ENCODE measurements around the gene SATB2. TPM values are rescaled to one million over a fixed set of nuclear protein-coding genes. Genes with fewer than 3 reads are reported as not detected.
A peak's percentile ranks its signal among the peaks of the same experiment; 100 is the strongest.

SATB2 gene
- total RNA-seq, 1 experiment from 2014 or later, result 22.1 TPM

- H3K27ac Mint-ChIP-seq, result no peak overlapping the region
- ChIA-PET POLR2A (interaction anchor here (1.4 kb wide), 1 partner anchor 8 kb away, joined by 5 read pairs; no protein-coding TSS in a partner anchor), CTCF (interaction anchor here (1.5 to 2.6 kb wide), 2 partner anchors 8 to 10 kb away, joined by 8 to 18 read pairs; no protein-coding TSS in a partner anchor)
- peaks cover 75% of the 10 kb centered on the region for H3K27me3 Mint-ChIP-seq (ENCODE audit: low read depth)
- H3K9me3 Mint-ChIP-seq, result no peaks in the 10 kb centered on the region
- ATAC-seq, result no peak
- no peak for TF ChIP-seq ZNF263 (CRISPR knock-in tag; IDR thresholded peaks at IDR 0.05; ENCODE audit: low read depth)
- no peak for TF ChIP-seq MYBL2 (CRISPR knock-in tag; IDR thresholded peaks at IDR 0.05)
- TF ChIP-seq NR3C1 (CRISPR knock-in tag; conservative IDR thresholded peaks at IDR 0.05; ENCODE audit: low read depth), result no peak
- no peak for TF ChIP-seq ZSCAN18 (CRISPR knock-in tag; IDR thresholded peaks at IDR 0.05)
- no peak for TF ChIP-seq SMAD4 (CRISPR knock-in tag; IDR thresholded peaks at IDR 0.05)
- no peak for TF ChIP-seq FOXJ3 (CRISPR knock-in tag; IDR thresholded peaks at IDR 0.05; ENCODE audit: borderline replicate concordance)
- TF ChIP-seq ARID4B (CRISPR knock-in tag; IDR thresholded peaks at IDR 0.05; ENCODE audit: borderline replicate concordance), result no peak
- no peak for TF ChIP-seq NFATC4 (CRISPR knock-in tag; IDR thresholded peaks at IDR 0.05)
- TF ChIP-seq RELA (CRISPR knock-in tag; IDR thresholded peaks at IDR 0.05; ENCODE audit: borderline replicate concordance), result no peak
- no peak for TF ChIP-seq SMAD3 (CRISPR knock-in tag; IDR thresholded peaks at IDR 0.05; ENCODE audit: borderline replicate concordance)
- no peak for TF ChIP-seq RORB (CRISPR knock-in tag; IDR thresholded peaks at IDR 0.05)
- TF ChIP-seq ZNF317 (CRISPR knock-in tag; IDR thresholded peaks at IDR 0.05; ENCODE audit: borderline replicate concordance, low read depth), result no peak
- TF ChIP-seq PRDM15 (CRISPR knock-in tag; IDR thresholded peaks at IDR 0.05), result no peak
- TF ChIP-seq IRF2 (CRISPR knock-in tag; IDR thresholded peaks at IDR 0.05; ENCODE audit: borderline replicate concordance, low read depth), result no peak
- TF ChIP-seq KAT7 (CRISPR knock-in tag; IDR thresholded peaks at IDR 0.05; ENCODE audit: borderline replicate concordance), result no peak
- TF ChIP-seq EMX1 (CRISPR knock-in tag; IDR thresholded peaks at IDR 0.05), result no peak
- TF ChIP-seq ETV6 (CRISPR knock-in tag; IDR thresholded peaks at IDR 0.05), result no peak
- no peak for TF ChIP-seq ZNF532 (CRISPR knock-in tag; IDR thresholded peaks at IDR 0.05; ENCODE audit: borderline replicate concordance)
- H3K4me1 Mint-ChIP-seq, result peaks cover 31% of the 10 kb centered on the region
- no peak for DNase-seq (ENCODE audit: low spot score)
- no peaks in the 10 kb centered on the region for H3K36me3 Mint-ChIP-seq
- peak overlapping the region; percentile 88 for H3K4me3 Mint-ChIP-seq
Measured at GRCh38 chr2:199460846-199461710, 3.3 kb upstream of the SATB2 start.

Measured in WTC11 (cell line).